NCI-H128 (cell line): ENCODE data around the gene POC1A.

Experiments
- DNase-seq: peaks from one replicate; lab custom pipeline; 2025; ENCODE audit not compliant: unreplicated experiment; lab: John Stamatoyannopoulos, UW

POC1A gene

GRCh38 chr3:52154135-52155094 lies at the start of gene POC1A:
POC1A (minus strand) TSS chr3:52154423; CDS start chr3:52154372, 51 bp downstream.
- peak; percentile 63 for DNase-seq

- DNase-seq, result no peak
These were observed 49.5 kb upstream of the POC1A start for GRCh38 chr3:52203701-52204100.

GRCh38 chr3:52202384-52203077 lies 48.3 kb upstream of the POC1A start:
- no peak for DNase-seq

- DNase-seq, result no peak
These were observed 46.9 kb upstream of the POC1A start for GRCh38 chr3:52200981-52201679.

- no peak for DNase-seq
These were observed 44.7 kb upstream of the POC1A start for GRCh38 chr3:52198643-52199608.

- DNase-seq, result peak; percentile 66
These were observed 43.8 kb upstream of the POC1A start, which contains the start of gene ALAS1 for GRCh38 chr3:52197842-52198625. ALAS1 (plus strand) TSS chr3:52198160; CDS start chr3:52199242, 1,082 bp downstream.

- no peak for DNase-seq
These were observed 43.2 kb upstream of the POC1A start for GRCh38 chr3:52197499-52197841.

GRCh38 chr3:52196977-52197376 lies 42.8 kb upstream of the POC1A start:
- no peak for DNase-seq

- no peak for DNase-seq
These were observed 41.7 kb upstream of the POC1A start for GRCh38 chr3:52195823-52196331.

GRCh38 chr3:52195291-52195597 lies 41.0 kb upstream of the POC1A start:
- no peak for DNase-seq

- no peak for DNase-seq
These were observed 40.5 kb upstream of the POC1A start for GRCh38 chr3:52194485-52195290.

GRCh38 chr3:52193065-52193464 lies 38.8 kb upstream of the POC1A start:
- no peak for DNase-seq

- no peak for DNase-seq
These were observed 37.4 kb upstream of the POC1A start for GRCh38 chr3:52191663-52192062.

- no peak for DNase-seq
These were observed 36.3 kb upstream of the POC1A start for GRCh38 chr3:52190294-52191074.

- DNase-seq, result no peak
These were observed 34.3 kb upstream of the POC1A start for GRCh38 chr3:52188556-52188955.

- no peak for DNase-seq
These were observed 32.5 kb upstream of the POC1A start for GRCh38 chr3:52186729-52187128.

- no peak for DNase-seq
These were observed 31.6 kb upstream of the POC1A start for GRCh38 chr3:52185837-52186236.

- no peak for DNase-seq
These were observed 31.1 kb upstream of the POC1A start for GRCh38 chr3:52185311-52185710.
